ENCODE measurements around the gene PCA3.

DNA sequence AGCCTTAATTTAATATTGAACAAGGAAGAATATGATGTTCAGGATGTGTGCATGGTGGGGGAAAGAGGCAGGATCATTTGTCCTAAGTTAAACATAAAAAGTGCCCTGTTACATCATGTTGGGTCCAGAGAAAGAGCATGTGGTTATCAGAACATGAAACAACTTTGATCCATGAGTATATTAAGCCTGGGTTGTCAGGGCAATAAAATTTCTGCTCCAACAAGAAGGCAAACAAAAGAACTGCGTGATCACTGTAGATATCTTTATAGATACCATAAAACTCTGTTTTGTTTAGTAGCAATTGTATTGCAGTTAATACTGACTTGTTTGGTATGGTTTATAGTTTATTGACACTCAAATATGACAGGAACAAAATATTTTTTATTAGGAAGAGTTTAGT is 35.2 kb downstream of the PCA3 start:
- TF ChIP-seq ASH2L (IDR thresholded peaks at IDR 0.05; ENCODE audit: borderline replicate concordance, low read depth) = no peak
- TF ChIP-seq RAD21 (IDR thresholded peaks at IDR 0.05; ENCODE audit: insufficient read depth, low read depth, low read length) = no peak
- TF ChIP-seq CTCF (IDR thresholded peaks at IDR 0.05 in 2 of 3, conservative IDR thresholded peaks at IDR 0.05 in 1 of 3; ENCODE audit: control insufficient read depth in 2 of 3, extremely low read depth in 1 of 3, insufficient read depth in 1 of 3, low read depth in 3 of 3, low read length in 3 of 3) = no peak
- TF ChIP-seq, protein P1, sequence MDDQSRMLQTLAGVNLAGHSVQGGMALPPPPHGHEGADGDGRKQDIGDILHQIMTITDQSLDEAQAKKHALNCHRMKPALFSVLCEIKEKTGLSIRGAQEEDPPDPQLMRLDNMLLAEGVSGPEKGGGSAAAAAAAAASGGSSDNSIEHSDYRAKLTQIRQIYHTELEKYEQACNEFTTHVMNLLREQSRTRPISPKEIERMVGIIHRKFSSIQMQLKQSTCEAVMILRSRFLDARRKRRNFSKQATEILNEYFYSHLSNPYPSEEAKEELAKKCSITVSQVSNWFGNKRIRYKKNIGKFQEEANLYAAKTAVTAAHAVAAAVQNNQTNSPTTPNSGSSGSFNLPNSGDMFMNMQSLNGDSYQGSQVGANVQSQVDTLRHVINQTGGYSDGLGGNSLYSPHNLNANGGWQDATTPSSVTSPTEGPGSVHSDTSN (IDR thresholded peaks at IDR 0.05; ENCODE audit: insufficient replicate concordance, low read depth, low read length) = no peak
- TF ChIP-seq CEBPB (IDR thresholded peaks at IDR 0.05; ENCODE audit: borderline replicate concordance in 1 of 2, low read depth in 2 of 2, low read length in 2 of 2) = no peak
- TF ChIP-seq POLR2AphosphoS5 (IDR thresholded peaks at IDR 0.05; ENCODE audit: low read length) = no peak

Measured in GM12878 (cell line).